ENCODE data around the gene SPDYE5. TPM values are rescaled to one million over a fixed set of nuclear protein-coding genes. Genes with fewer than 3 reads are reported as not detected.
"Not testable (repeated sequence)": the region's sequence is repeated elsewhere in the genome, so short reads cannot be mapped to it uniquely, and the experiment has no call there.

Gene SPDYE5
- total RNA-seq, 1 experiment from 2014 or later = not detected

GRCh38 chr7:75527224-75527722 lies 35.2 kb downstream of the SPDYE5 start:
- peak; percentile 51 for DNase-seq
- H3K27me3 ChIP-seq (ENCODE audit: control insufficient read depth, insufficient read depth, low read length); H3K36me3 ChIP-seq (replicated peaks; ENCODE audit: control insufficient read depth, insufficient read depth, low read length): not testable (repeated sequence)
- H3K4me3 ChIP-seq (ENCODE audit: insufficient read depth, low read depth, low read length) = peak overlapping the region; percentile 87

- DNase-seq = peak; percentile 61
- Histone ChIP-seq H3K36me3 (replicated peaks; ENCODE audit: control insufficient read depth, insufficient read depth, low read length) (peaks cover 2% of the 10 kb centered on the region; the same call in 1 of the 2 replicates), H3K4me3 (ENCODE audit: insufficient read depth, low read depth, low read length) (no peak overlapping the region)
Measured at GRCh38 chr7:75531359-75531821, 39.3 kb downstream of the SPDYE5 start.

DNA sequence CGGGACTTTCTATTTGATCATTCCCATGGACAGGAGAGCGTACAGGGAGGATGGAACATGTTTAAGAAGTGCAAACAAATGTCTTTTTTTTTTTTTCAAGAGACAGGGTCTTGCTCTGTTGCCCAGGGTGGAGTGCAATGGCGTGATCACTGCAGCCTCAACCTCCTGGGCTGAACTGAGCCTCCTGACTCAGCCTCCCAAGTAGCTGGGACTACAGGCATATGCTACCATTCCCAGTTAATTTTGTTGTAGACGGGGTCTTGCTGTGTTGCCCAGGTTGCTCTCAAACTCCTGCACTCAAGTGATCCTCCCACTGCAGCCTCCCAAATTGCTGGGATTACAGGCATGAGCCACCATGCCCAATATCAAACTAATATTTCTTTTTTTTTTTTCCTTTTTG lies 40.5 kb downstream of the SPDYE5 start:
- no peak for DNase-seq
- Histone ChIP-seq H3K27me3 (ENCODE audit: control insufficient read depth, insufficient read depth, low read length) (no peaks in the 10 kb centered on the region), H3K36me3 (replicated peaks; ENCODE audit: control insufficient read depth, insufficient read depth, low read length) (peaks cover 13% of the 10 kb centered on the region), H3K4me3 (ENCODE audit: insufficient read depth, low read depth, low read length) (no peak overlapping the region)

More at GRCh38 chr7:75531359-75531821, 39.3 kb downstream of the SPDYE5 start:
- no peaks in the 10 kb centered on the region for H3K27me3 ChIP-seq (ENCODE audit: control insufficient read depth, insufficient read depth, low read length)

DNA sequence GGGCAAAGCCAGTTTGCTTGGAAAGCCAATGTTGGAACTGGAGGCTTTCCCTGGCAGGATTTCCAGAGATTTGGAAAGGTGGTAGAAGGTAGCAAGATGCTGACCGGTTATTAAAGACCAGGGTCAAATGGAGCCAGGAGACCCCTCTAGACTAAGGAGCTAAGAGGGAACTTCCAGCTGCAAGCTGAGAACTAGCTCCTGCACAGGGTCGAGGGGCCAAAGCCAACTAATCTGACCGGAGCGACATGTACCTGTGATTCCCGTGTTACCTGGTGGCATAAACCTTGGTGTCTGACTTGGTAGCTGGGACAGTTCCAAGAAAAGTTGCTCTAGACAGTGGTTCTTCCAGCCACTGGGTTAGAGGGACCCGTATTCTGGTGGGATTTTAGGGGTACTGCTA lies 41.8 kb downstream of the SPDYE5 start:
- Histone ChIP-seq H3K4me3 (ENCODE audit: insufficient read depth, low read depth, low read length) (no peak overlapping the region), H3K27me3 (ENCODE audit: control insufficient read depth, insufficient read depth, low read length) (no peaks in the 10 kb centered on the region), H3K36me3 (replicated peaks; ENCODE audit: control insufficient read depth, insufficient read depth, low read length) (peaks cover 19% of the 10 kb centered on the region)
- no peak for DNase-seq

GRCh38 chr7:75534727-75535307 lies 42.7 kb downstream of the SPDYE5 start:
- peaks cover 27% of the 10 kb centered on the region for H3K36me3 ChIP-seq (replicated peaks; ENCODE audit: control insufficient read depth, insufficient read depth, low read length)
- DNase-seq = no peak
- no peak overlapping the region for H3K4me3 ChIP-seq (ENCODE audit: insufficient read depth, low read depth, low read length)
- H3K27me3 ChIP-seq (ENCODE audit: control insufficient read depth, insufficient read depth, low read length) = no peaks in the 10 kb centered on the region

DNA sequence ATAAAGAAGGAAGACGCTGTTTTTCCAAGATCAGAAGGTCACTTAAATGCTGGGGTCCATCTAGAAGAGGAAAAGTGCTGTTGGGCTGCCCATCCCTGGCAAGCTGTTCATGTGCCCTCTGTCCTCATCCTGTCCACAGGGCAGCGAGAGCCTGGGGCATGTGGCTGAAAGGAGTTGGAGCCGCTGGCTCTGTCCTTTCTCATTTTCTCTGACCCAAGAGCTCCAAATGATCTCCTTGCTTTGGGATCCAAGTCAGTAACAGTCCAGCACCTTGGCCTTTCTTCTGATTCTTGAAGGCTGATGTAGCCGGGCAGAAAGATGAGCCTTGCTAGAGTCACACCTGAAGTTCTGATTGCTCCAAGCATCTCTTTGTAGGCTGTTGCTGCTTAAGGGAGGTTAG lies 44.4 kb downstream of the SPDYE5 start:
- no peak for DNase-seq
- peaks cover 30% of the 10 kb centered on the region for H3K36me3 ChIP-seq (replicated peaks; ENCODE audit: control insufficient read depth, insufficient read depth, low read length)

DNA sequence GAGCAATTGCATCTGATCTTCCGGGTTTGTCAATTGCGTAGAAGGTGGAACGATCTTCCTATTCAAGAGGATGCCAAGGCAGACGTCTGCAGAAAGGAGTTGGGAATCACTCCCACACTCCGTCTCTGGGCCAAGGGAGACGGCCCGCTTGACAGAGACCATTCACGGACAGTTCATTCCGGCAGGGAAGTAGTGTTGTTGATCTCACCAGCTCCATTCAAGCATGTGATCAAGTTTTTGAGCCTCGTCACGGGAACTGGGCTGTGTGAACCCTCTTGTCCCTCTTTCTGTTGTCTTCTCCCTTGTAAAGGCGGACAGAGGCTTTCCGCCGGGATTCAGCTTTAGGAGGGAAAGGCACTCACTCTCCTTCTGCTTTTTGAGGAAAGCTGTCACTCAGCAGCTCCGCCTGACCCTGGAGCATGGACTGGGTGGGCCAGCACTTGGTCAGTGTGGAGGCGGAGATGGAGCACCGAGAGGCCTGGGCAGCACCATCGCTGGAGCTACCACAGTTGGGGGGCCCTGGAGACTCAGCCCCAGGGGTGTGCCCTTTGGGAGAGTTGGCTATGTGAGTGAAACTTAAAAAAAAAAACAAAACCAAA lies 44.9 kb downstream of the SPDYE5 start:
- no peak overlapping the region for H3K4me3 ChIP-seq (ENCODE audit: insufficient read depth, low read depth, low read length)
- H3K27me3 ChIP-seq (ENCODE audit: control insufficient read depth, insufficient read depth, low read length) = no peaks in the 10 kb centered on the region
- DNase-seq = no peak
- H3K36me3 ChIP-seq (replicated peaks; ENCODE audit: control insufficient read depth, insufficient read depth, low read length) = peaks cover 34% of the 10 kb centered on the region

More for the DNA sequence above, 44.4 kb downstream of the SPDYE5 start:
- Histone ChIP-seq H3K4me3 (ENCODE audit: insufficient read depth, low read depth, low read length) (no peak overlapping the region), H3K27me3 (ENCODE audit: control insufficient read depth, insufficient read depth, low read length) (no peaks in the 10 kb centered on the region)

- DNase-seq = no peak
- no peaks in the 10 kb centered on the region for H3K27me3 ChIP-seq (ENCODE audit: control insufficient read depth, insufficient read depth, low read length)
- peaks cover 34% of the 10 kb centered on the region for H3K36me3 ChIP-seq (replicated peaks; ENCODE audit: control insufficient read depth, insufficient read depth, low read length)
- H3K4me3 ChIP-seq (ENCODE audit: insufficient read depth, low read depth, low read length) = no peak overlapping the region
Measured at GRCh38 chr7:75537731-75538130, 45.6 kb downstream of the SPDYE5 start.

DNA sequence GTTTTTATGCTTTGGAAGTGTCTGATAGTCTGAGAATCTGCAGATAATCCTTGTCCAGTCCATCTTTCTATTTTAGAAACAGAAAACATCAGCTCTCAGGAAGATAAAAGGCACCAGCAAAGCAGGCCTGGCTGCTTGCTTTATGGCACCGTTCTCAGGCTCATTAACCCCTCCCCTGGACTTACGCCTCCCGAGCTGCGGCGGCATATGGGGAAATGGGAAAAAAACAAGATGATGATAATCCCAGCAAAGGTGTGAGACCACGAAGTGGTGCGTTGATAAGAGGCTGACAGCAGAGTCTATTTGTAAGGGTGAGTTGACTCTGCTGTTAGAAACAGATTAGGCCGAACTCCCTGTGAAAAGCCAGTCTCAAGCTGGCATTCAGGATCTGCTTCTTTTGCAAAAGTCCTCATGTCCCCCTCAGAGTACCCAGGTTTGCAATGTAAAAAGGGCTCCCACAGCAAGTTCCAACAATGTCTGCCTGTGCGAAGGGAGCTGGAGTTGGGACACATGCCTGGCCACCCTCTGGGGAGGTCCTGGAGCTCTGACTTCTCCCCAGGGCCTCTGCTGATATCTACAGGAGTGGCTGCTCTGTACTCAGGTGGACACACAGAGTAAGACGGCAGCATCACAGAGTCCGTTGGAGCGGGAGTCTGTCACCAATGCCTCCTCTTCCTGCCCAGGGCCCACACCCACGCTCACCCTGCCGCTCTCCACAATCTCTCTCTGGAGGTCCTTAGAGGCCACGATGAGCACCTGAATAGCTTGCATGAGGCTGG lies 54.3 kb downstream of the SPDYE5 start:
- Histone ChIP-seq H3K27me3 (ENCODE audit: control insufficient read depth, insufficient read depth, low read length) (no peaks in the 10 kb centered on the region), H3K4me3 (ENCODE audit: insufficient read depth, low read depth, low read length) (no peak overlapping the region), H3K36me3 (replicated peaks; ENCODE audit: control insufficient read depth, insufficient read depth, low read length) (peaks cover 32% of the 10 kb centered on the region)
- no peak for DNase-seq

Other genes starting within 250 kb of the SPDYE5 start
- gene TRIM73, start 96.7 kb upstream of the SPDYE5 start, total RNA-seq (2014; rRNA removed; shearing (Covaris generic)) = 1.4 and 5.7 TPM in 2 replicates
- gene POM121C, start 6.0 kb upstream of the SPDYE5 start, total RNA-seq (2014; rRNA removed; shearing (Covaris generic)) = 8.4 and 13.2 TPM in 2 replicates
- 34.6 and 41.2 TPM in 2 replicates for gene HIP1, start 246.6 kb downstream of the SPDYE5 start, total RNA-seq (2014; rRNA removed; shearing (Covaris generic))

Measured in H7 (cell line).